Stimulated activated CD4-positive, alpha-beta T cell treated with anti-CD3 and anti-CD28 coated beads, TNF-alpha, amount 100 ng/mL, for 24 hours (primary cell): Measurements from ENCODE around the gene FANCG.
A peak's percentile ranks its signal among the peaks of the same experiment; 100 is the strongest.

ENCODE experiments used
- DNase-seq, 3 experiments: peaks; one replicate each; pipeline ENCODE4 v3.0.0-alpha.2; 2020; ENCODE audit warnings: low read depth in 3 of 3

The FANCG gene

GRCh38 chr9:35103660-35104191 lies 24.0 kb upstream of the FANCG start:
- DNase-seq = no peak

GRCh38 chr9:35102769-35103659 lies 23.3 kb upstream of the FANCG start, which contains the start of gene STOML2:
Gene STOML2, minus strand, starts transcription at chr9:35103131. Its CDS starts 37 bp downstream, at chr9:35103094.
- DNase-seq = peak; percentile 82 to 90 (median 90)

GRCh38 chr9:35102465-35102768 lies 22.7 kb upstream of the FANCG start:
- no peak for DNase-seq

- DNase-seq = no peak
Observed at GRCh38 chr9:35097573-35097972, 17.8 kb upstream of the FANCG start.

GRCh38 chr9:35096035-35096849 lies 16.5 kb upstream of the FANCG start, which contains the start of gene PIGO:
Gene PIGO, minus strand, starts transcription at chr9:35096591. Its CDS starts 1,026 bp downstream, at chr9:35095565.
- DNase-seq = peak; percentile 83 to 89 (median 83)

- DNase-seq = no peak
Observed at GRCh38 chr9:35091536-35091935, 11.8 kb upstream of the FANCG start.

- DNase-seq = no peak
Observed at GRCh38 chr9:35089434-35089833, 9.7 kb upstream of the FANCG start.

- no peak for DNase-seq
Observed at GRCh38 chr9:35085078-35085477, 5.3 kb upstream of the FANCG start.

- DNase-seq = no peak
Observed at GRCh38 chr9:35079041-35079425, 709 bp downstream of the FANCG start.

- DNase-seq = no peak
Observed at GRCh38 chr9:35078066-35078465, 1.7 kb downstream of the FANCG start.

- no peak for DNase-seq
Observed at GRCh38 chr9:35076848-35077247, 2.9 kb downstream of the FANCG start.

- DNase-seq = no peak
Observed at GRCh38 chr9:35075358-35075757, 4.4 kb downstream of the FANCG start.

- no peak for DNase-seq
Observed at GRCh38 chr9:35074791-35075190, 5.0 kb downstream of the FANCG start.

- no peak for DNase-seq
Observed at GRCh38 chr9:35074141-35074540, 5.6 kb downstream of the FANCG start.

- DNase-seq = no peak
Observed at GRCh38 chr9:35073279-35073612, 6.5 kb downstream of the FANCG start.

- DNase-seq = peak; percentile 96
Observed at GRCh38 chr9:35072461-35073278, 7.1 kb downstream of the FANCG start, which contains the start of gene VCP. Gene VCP, minus strand, starts transcription at chr9:35072625. Its CDS starts 272 bp downstream, at chr9:35072353.

- peak; percentile 46 to 75 (median 59) for DNase-seq
Observed at GRCh38 chr9:35071814-35072460, 7.8 kb downstream of the FANCG start.

- DNase-seq = no peak
Observed at GRCh38 chr9:35070823-35071813, 8.6 kb downstream of the FANCG start.

GRCh38 chr9:35069020-35069419 lies 10.7 kb downstream of the FANCG start:
- DNase-seq = no peak

- no peak for DNase-seq
Observed at GRCh38 chr9:35067056-35067455, 12.7 kb downstream of the FANCG start.
